ENCODE results near the gene ANKMY2. TPM values are rescaled to one million over a fixed set of nuclear protein-coding genes. Genes with fewer than 3 reads are reported as not detected.
"Not testable (repeated sequence)": the region's sequence is repeated elsewhere in the genome, so short reads cannot be mapped to it uniquely, and the experiment has no call there.

Gene ANKMY2
- total RNA-seq, 6 experiments from 2014 or later = 4.2 to 7.1 (median 4.7) TPM

DNA sequence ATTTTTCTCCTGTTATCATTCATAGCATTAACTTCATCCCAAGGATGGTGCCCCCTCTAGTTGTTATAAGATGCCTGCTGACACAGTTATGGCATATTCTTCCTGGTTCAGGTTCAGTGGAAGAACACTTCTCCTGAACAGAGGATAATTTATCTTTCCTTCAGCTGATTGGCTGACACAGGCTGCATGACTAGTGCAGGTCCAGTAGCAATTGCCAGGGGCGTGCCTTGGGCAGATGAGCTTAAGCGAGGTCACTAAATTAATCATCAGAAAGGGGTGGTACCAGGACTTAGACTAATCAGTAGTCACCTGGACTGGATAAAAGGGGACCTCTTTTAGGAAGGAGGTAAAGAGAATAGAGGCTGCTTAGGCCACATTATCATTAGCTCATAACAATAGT lies 42.7 kb upstream of the ANKMY2 start:
- peak in 1 of 4 donors; percentile 18 for ATAC-seq
- WGBS (ENCODE audit: insufficient coverage, low coverage, low lambda C conversion rate, missing lambda C conversion rate) = 100% methylated on average over 2 of the region's 2 CpGs
- no peaks in the 10 kb centered on the region for H3K4me1 ChIP-seq
- peaks cover 0 to 12% (median 2%) of the 10 kb centered on the region in 4 donors for H3K36me3 ChIP-seq
- no peak for TF ChIP-seq POLR2A (IDR thresholded peaks at IDR 0.05)
- TF ChIP-seq, protein P1, sequence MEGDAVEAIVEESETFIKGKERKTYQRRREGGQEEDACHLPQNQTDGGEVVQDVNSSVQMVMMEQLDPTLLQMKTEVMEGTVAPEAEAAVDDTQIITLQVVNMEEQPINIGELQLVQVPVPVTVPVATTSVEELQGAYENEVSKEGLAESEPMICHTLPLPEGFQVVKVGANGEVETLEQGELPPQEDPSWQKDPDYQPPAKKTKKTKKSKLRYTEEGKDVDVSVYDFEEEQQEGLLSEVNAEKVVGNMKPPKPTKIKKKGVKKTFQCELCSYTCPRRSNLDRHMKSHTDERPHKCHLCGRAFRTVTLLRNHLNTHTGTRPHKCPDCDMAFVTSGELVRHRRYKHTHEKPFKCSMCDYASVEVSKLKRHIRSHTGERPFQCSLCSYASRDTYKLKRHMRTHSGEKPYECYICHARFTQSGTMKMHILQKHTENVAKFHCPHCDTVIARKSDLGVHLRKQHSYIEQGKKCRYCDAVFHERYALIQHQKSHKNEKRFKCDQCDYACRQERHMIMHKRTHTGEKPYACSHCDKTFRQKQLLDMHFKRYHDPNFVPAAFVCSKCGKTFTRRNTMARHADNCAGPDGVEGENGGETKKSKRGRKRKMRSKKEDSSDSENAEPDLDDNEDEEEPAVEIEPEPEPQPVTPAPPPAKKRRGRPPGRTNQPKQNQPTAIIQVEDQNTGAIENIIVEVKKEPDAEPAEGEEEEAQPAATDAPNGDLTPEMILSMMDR (IDR thresholded peaks at IDR 0.05) = no peak
- H3K27me3 ChIP-seq = no peaks in the 10 kb centered on the region
- H3K27ac ChIP-seq = no peak overlapping the region
- H3K4me3 ChIP-seq = no peak overlapping the region
- no peaks in the 10 kb centered on the region for H3K9me3 ChIP-seq
- no peak for DNase-seq
- intact Hi-C loops (cut with DNase I) = no loop called here

DNA sequence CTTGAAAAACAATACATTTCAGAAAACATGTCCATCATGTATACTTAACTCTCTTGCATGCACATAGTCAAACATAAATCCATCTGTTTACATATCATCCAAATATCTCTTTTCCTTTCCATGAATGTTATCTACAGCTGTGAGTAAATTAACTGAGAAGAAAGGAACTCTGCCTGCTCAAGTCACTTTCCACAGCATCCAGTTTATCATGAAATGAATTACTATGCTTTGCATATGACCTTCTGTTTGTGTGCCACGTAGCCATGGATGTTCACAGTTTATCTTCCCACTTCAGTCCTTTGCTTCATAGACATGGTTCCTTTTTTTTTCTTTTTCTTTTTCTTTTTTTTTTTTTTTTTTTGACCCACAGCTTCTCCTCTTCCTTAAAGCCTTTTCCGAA lies 40.0 kb upstream of the ANKMY2 start:
- TF ChIP-seq, protein P1 (IDR thresholded peaks at IDR 0.05) = no peak
- no peak for TF ChIP-seq POLR2A (IDR thresholded peaks at IDR 0.05)
- Histone ChIP-seq H3K36me3 (peaks cover 0 to 30% (median 2%) of the 10 kb centered on the region in 4 donors), H3K27me3 (no peaks in the 10 kb centered on the region), H3K4me1 (no peaks in the 10 kb centered on the region), H3K4me3 (no peak overlapping the region), H3K27ac (no peak overlapping the region), H3K9me3 (no peaks in the 10 kb centered on the region)
- 97% methylated on average over 2 of the region's 2 CpGs for WGBS (ENCODE audit: insufficient coverage, low coverage, low lambda C conversion rate, missing lambda C conversion rate)
- ATAC-seq = no peak
- no peak for DNase-seq
- intact Hi-C loops (cut with DNase I) = no loop called here

DNA sequence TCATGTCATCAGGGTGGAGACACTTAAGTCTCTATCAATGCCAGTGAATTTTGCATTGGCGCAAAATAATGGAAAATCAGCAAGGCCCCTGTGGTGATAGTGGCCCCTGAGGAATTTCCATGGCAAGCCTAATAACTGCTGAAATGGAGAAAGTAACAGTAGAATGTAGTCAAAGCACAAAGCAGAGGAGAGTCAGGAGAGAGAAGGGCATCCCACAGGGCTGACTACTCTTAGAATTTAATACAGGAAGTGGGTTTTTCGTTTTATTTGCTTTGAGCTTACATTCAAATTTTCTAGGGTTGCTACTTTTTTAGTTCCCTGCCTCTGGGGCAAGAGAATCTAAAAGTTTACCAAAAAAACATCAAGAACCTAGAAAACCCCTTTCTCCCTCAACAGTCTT lies 39.4 kb upstream of the ANKMY2 start:
- TF ChIP-seq, protein P1 (IDR thresholded peaks at IDR 0.05) = no peak
- no peak for TF ChIP-seq POLR2A (IDR thresholded peaks at IDR 0.05)
- DNase-seq = no peak
- Histone ChIP-seq H3K4me3 (no peak overlapping the region), H3K9me3 (no peaks in the 10 kb centered on the region), H3K4me1 (no peaks in the 10 kb centered on the region), H3K27ac (no peak overlapping the region), H3K27me3 (no peaks in the 10 kb centered on the region), H3K36me3 (peaks cover 0 to 25% (median 0%) of the 10 kb centered on the region in 4 donors)
- intact Hi-C loops (cut with DNase I) = no loop called here
- 67% methylated on average over 2 of the region's 2 CpGs for WGBS (ENCODE audit: insufficient coverage, low coverage, low lambda C conversion rate, missing lambda C conversion rate)
- ATAC-seq = no peak

DNA sequence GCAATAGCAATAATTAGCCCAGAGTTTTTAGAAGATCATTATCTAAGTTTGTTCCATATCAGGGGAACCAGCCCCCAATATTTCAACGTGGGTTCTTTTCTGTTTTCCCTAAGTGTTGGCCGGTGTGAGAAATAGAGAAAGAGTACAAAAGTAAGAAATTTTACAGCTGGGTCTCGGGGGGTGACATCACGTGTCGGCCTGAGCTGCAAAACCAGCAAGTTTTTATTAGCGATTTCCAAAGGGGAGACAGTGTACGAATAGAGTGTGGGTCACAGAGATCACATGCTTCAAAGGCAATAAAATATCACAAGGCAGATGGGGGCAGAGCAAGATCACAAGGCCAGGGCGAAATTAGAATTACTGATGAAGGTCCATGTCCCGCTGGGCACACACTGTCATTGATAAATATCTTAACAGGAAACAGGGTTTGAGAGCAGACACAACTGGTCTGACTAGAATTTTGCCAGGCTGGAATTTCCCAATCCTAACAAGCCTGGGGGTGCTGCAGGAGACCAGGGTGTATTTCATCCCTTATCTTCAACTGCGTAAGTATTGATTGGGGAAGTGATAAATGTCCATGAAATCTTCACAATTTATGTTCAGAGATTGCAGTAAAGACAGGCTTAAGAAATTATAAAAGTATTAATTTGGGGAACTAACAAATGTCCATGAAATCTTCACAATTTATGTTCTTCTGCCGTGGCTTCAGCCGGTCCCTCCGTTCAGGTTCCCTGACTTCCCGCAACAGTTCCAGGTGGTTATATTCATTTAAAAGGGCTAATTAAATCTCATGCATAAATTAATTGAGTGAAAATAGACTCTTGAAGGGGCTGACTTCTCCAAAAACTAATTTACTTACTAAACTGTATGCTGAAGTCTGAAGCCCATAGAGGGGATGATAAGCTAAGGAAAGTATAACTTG lies 33.4 kb upstream of the ANKMY2 start:
- intact Hi-C loops (cut with DNase I); H3K27me3 ChIP-seq; H3K4me1 ChIP-seq; ATAC-seq; H3K9me3 ChIP-seq; DNase-seq; H3K27ac ChIP-seq; H3K4me3 ChIP-seq: not testable (repeated sequence)
- H3K36me3 ChIP-seq = peaks cover 0 to 23% (median under 1%) of the 10 kb centered on the region in 4 donors
- 92% methylated on average over 14 of the region's 14 CpGs for WGBS (ENCODE audit: insufficient coverage, low coverage, low lambda C conversion rate, missing lambda C conversion rate)

DNA sequence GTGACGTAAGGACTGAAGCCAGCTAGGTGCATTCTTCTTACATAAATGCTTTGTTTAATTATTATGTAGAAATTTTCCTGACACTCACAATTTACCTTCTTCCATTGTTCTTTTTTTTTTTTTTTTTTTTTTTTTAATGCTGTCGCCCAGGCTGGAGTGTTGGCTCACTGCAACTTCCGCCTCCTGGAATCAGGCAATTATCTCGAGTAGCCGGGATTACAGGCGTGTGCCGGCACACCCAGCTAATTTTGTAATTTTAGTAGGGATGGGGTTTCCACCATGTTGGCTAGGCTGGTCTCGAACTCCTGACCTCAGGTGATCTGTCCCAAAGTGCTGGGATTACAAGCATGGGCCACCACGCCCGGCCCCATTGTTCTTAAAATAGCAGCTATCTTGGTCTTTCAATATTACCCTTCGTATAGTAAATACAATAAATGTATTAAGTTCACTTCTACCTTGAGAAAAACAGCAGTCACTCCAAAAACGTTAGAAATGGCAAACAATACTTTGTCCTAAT lies 32.5 kb upstream of the ANKMY2 start:
- H3K36me3 ChIP-seq = peaks cover 0 to 21% (median under 1%) of the 10 kb centered on the region in 4 donors
- H3K27ac ChIP-seq = no peak overlapping the region
- WGBS (ENCODE audit: insufficient coverage, low coverage, low lambda C conversion rate, missing lambda C conversion rate) = 74% methylated on average over 5 of the region's 12 CpGs
- intact Hi-C loops (cut with DNase I) = no loop called here
- no peak for TF ChIP-seq POLR2A (IDR thresholded peaks at IDR 0.05)
- TF ChIP-seq, protein P1 (IDR thresholded peaks at IDR 0.05) = no peak
- H3K9me3 ChIP-seq = no peaks in the 10 kb centered on the region
- H3K27me3 ChIP-seq = no peaks in the 10 kb centered on the region
- no peak for ATAC-seq
- DNase-seq = no peak
- no peak overlapping the region for H3K4me3 ChIP-seq
- H3K4me1 ChIP-seq = no peaks in the 10 kb centered on the region

Data from right lobe of liver (tissue), 6 donors.